K562 (cell line): ENCODE results near the gene TBL1XR1. TPM values are rescaled to one million over a fixed set of nuclear protein-coding genes. Genes with fewer than 3 reads are reported as not detected.
A peak's percentile ranks its signal among the peaks of the same experiment; 100 is the strongest.

ENCODE experiments used
- CBFA2T2 ChIP-seq: fragments of 450-650 bp; conservative IDR thresholded peaks from 2 replicates; pipeline ENCODE4 v1.6.1; 2017; ENCODE audit warnings: mild to moderate bottlenecking
- CXXC5 ChIP-seq: fragments of 250-450 bp; sonication (Bioruptor Pico); IDR thresholded peaks from 2 replicates; pipeline ENCODE4 v1.8.0; 2022; ENCODE audit warnings: inconsistent platforms, mild to moderate bottlenecking, moderate library complexity
- EWSR1 ChIP-seq: fragments of 450-650 bp; IDR thresholded peaks from 2 replicates; pipeline ENCODE4 v1.6.1; 2018; ENCODE audit warnings: borderline replicate concordance, mild to moderate bottlenecking, low read depth, moderate library complexity; ENCODE audit not compliant: partially characterized antibody
- FOXA3 ChIP-seq, 2 experiments: fragments of 450-650 bp in 1 of 2; sonication (generic) in 1 of 2; formaldehyde crosslinking; IDR thresholded peaks in 1 of 2; conservative IDR thresholded peaks in 1 of 2; 2 replicates each; pipeline versions ENCODE4 v1.4.0 to v1.8.0; 2020 to 2022; ENCODE audit warnings: mild to moderate bottlenecking in 2 of 2, missing genetic modification reagents in 1 of 2
- FOXM1 ChIP-seq, 2 experiments: fragments of 450-650 bp in 1 of 2; sonication (generic) in 1 of 2; formaldehyde crosslinking in 1 of 2; IDR thresholded peaks; 2 replicates each; pipeline versions ENCODE4 v1.6.1 to v1.9.0; 2017 to 2022; ENCODE audit warnings: low read depth in 2 of 2, mild to moderate bottlenecking in 2 of 2, missing genetic modification reagents in 1 of 2, moderate library complexity in 1 of 2
- HOXB6 ChIP-seq: fragments of 250-450 bp; sonication (Bioruptor Pico); IDR thresholded peaks from 2 replicates; pipeline ENCODE4 v1.5.1; 2022; ENCODE audit warnings: mild to moderate bottlenecking, borderline replicate concordance
- MTA1 ChIP-seq: fragments of 450-650 bp; IDR thresholded peaks from 2 replicates; pipeline ENCODE4 v1.6.1; 2017; ENCODE audit warnings: borderline replicate concordance
- PKNOX1 ChIP-seq: fragments of 450-650 bp; IDR thresholded peaks from 2 replicates; pipeline ENCODE4 v1.6.1; 2016
- REST ChIP-seq, 2 experiments: fragments of 450-650 bp; formaldehyde crosslinking in 1 of 2; IDR thresholded peaks; 2 replicates each; pipeline versions ENCODE4 v1.4.0 to v1.6.1; 2014 to 2020; ENCODE audit warnings: mild to moderate bottlenecking in 2 of 2, borderline replicate concordance in 1 of 2, low read depth in 1 of 2
- SMARCE1 ChIP-seq: fragments of 450-650 bp; IDR thresholded peaks from 2 replicates; pipeline ENCODE4 v1.7.1; 2016; ENCODE audit warnings: mild to moderate bottlenecking
- TAL1 ChIP-seq: fragments of 450-650 bp; IDR thresholded peaks from 2 replicates; pipeline ENCODE4 v1.6.1; 2016; ENCODE audit warnings: mild to moderate bottlenecking
- THAP7 ChIP-seq: fragments of 250-450 bp; sonication (Bioruptor Pico); IDR thresholded peaks from 2 replicates; pipeline ENCODE4 v1.5.0; 2021
- TRIM28 ChIP-seq: fragments of 450-650 bp; IDR thresholded peaks from 2 replicates; pipeline ENCODE4 v1.6.1; 2017
- XRCC4 ChIP-seq: IDR thresholded peaks from one replicate; pipeline ENCODE4 v1.6.1; 2011; ENCODE audit not compliant: insufficient read depth, insufficient read length; ENCODE audit errors: extremely low read depth
- ZKSCAN1 ChIP-seq: fragments of 150-350 bp; IDR thresholded peaks from 2 replicates; pipeline ENCODE4 v1.6.1; 2016; ENCODE audit warnings: low read depth, low read length
- ZNF12 ChIP-seq: sonication (generic); formaldehyde crosslinking; IDR thresholded peaks from 2 replicates; pipeline ENCODE4 v1.4.0; 2020; ENCODE audit warnings: mild to moderate bottlenecking, missing genetic modification reagents
- ZNF143 ChIP-seq: sonication (generic); formaldehyde crosslinking; IDR thresholded peaks from 2 replicates; pipeline ENCODE4 v1.9.0; 2022; ENCODE audit warnings: mild to moderate bottlenecking, missing genetic modification reagents
- ZNF354B ChIP-seq: fragments of 250-450 bp; sonication (Bioruptor Pico); IDR thresholded peaks from 2 replicates; pipeline ENCODE4 v1.4.0; 2020
- ZNF76 ChIP-seq: fragments of 250-450 bp; sonication (Bioruptor Pico); IDR thresholded peaks from 2 replicates; pipeline ENCODE4 v1.4.0; 2020; ENCODE audit warnings: mild to moderate bottlenecking, moderate library complexity, borderline replicate concordance
- ZNF780A ChIP-seq: fragments of 250-450 bp; sonication (Bioruptor Pico); IDR thresholded peaks from 2 replicates; pipeline ENCODE4 v1.5.0; 2021; ENCODE audit warnings: mild to moderate bottlenecking
- polyA plus RNA-seq, 8 experiments: library from polyadenylated mRNA; depleted of rRNA in 4 of 8; stranded (reverse) in 5 of 8; unstranded in 3 of 8; fragments of >200 nt; fragmentation: Nextera tagmentation in 2 of 8; fragmentation: Illumina TruSeq in 1 of 8; extraction: Ambion mirVana in 2 of 8; extraction: Trizol in 1 of 8; gene quantifications; 2 replicates each; pipeline versions ENCODE4 v1.2.1 to v1.2.3, GENCODE V29; 2011 to 2014; ENCODE audit warnings: inconsistent platforms in 1 of 8, missing spikeins in 1 of 8
- total RNA-seq, 7 experiments: library from RNA; depleted of rRNA in 6 of 7; stranded (reverse); fragments of >200 nt in 6 of 7; fragmentation: Illumina TruSeq in 2 of 7; extraction: Trizol in 2 of 7; gene quantifications; 2 replicates each; pipeline versions ENCODE4 v1.2.1 to v1.2.3, GENCODE V29; 2011 to 2021; ENCODE audit warnings: low replicate concordance in 1 of 7

The TBL1XR1 gene
- total and polyA plus RNA-seq, 9 of the 15 experiments (the other 6 are each of a cell fraction or from before 2014, with no cell fraction given) = 19.6 to 171 (median 83.3) TPM

- TF ChIP-seq HOXB6 (CRISPR knock-in tag) (no peak), SMARCE1 (peak; percentile 13; the same call in 1 of the 2 replicates), ZNF354B (CRISPR knock-in tag) (no peak), FOXM1 (IDR thresholded peaks at IDR 0.05; ENCODE audit: low read depth) (peak; percentile 17; the same call in 1 of the 2 replicates), FOXM1 (CRISPR knock-in tag; IDR thresholded peaks at IDR 0.05; ENCODE audit: low read depth) (no peak), TRIM28 (no peak), EWSR1 (no peak), CBFA2T2 (0 out of 2 replicates have a peak, but pooled peaks have one; percentile 12), CXXC5 (CRISPR knock-in tag) (no peak), ZNF143 (CRISPR knock-in tag) (no peak), ZKSCAN1 (no peak), REST (IDR thresholded peaks at IDR 0.05; ENCODE audit: borderline replicate concordance) (no peak), REST (CRISPR knock-in tag; IDR thresholded peaks at IDR 0.05; ENCODE audit: low read depth) (no peak), MTA1 (no peak), FOXA3 (CRISPR knock-in tag; conservative IDR thresholded peaks at IDR 0.05 in 1 of 2, IDR thresholded peaks at IDR 0.05 in 1 of 2) (peak; percentile 26 to 40; a peak in 2 of 4 replicates), THAP7 (CRISPR knock-in tag) (no peak), PKNOX1 (no peak), ZNF780A (CRISPR knock-in tag) (no peak), ZNF76 (CRISPR knock-in tag) (no peak), TAL1 (peak; percentile 72), ZNF12 (CRISPR knock-in tag) (no peak), XRCC4 (no peak)
These were observed 49.5 kb downstream of the TBL1XR1 start (continued) for GRCh38 chr3:177147790-177148189.
